Activated CD8-positive, alpha-beta memory T cell treated with anti-CD3 and anti-CD28 coated beads for 1 hour (primary cell): ENCODE data around the gene UST.
"Not testable (repeated sequence)": the region's sequence is repeated elsewhere in the genome, so short reads cannot be mapped to it uniquely, and the experiment has no call there.

Experiments used
- DNase-seq, 2 donors: peaks; one replicate each; pipeline ENCODE4 v3.0.0-alpha.2; 2020; ENCODE audit warnings: low read depth in 1 of 2; ENCODE audit errors: extremely low read depth in 1 of 2

Gene UST

DNA sequence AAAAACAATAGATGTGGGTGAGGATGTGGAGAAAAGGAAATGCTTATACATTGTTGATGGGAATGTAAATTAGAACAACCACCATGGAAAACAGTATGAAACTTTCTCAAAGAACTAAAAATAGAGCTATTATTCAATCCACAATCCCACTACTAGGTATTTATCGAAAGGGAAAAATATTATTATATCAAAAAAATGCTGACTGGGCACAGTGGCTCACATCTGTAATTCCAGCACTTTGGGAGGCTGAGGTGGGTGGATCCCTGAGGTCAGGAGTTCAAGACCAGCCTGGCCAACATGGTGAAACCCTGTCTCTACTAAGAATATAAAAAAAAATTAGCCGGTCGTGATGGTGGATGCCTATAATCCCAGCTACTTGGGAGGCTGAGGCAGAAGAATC, 357.1 kb downstream of the UST start:
- not testable (repeated sequence) for DNase-seq

DNA sequence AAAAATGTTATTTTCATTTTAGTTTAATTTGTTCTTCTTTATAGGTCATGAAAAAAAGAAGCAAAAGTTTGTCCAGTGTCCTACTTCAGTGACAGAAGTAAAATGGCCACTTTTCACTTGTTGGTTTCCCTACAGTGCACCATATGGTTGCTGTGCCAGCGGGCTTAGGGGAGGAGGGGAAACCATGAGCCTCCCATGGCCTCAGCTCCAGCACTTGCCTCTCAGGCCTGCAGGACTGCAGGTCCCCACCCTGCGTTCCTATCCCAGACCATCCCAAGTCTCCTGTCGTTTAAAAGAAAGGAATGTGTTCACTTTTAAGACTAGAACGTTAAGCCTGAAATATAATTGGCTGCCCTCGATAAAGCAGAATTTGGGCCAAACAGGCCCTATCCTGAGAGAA, 360.7 kb downstream of the UST start:
- DNase-seq, result no peak

DNA sequence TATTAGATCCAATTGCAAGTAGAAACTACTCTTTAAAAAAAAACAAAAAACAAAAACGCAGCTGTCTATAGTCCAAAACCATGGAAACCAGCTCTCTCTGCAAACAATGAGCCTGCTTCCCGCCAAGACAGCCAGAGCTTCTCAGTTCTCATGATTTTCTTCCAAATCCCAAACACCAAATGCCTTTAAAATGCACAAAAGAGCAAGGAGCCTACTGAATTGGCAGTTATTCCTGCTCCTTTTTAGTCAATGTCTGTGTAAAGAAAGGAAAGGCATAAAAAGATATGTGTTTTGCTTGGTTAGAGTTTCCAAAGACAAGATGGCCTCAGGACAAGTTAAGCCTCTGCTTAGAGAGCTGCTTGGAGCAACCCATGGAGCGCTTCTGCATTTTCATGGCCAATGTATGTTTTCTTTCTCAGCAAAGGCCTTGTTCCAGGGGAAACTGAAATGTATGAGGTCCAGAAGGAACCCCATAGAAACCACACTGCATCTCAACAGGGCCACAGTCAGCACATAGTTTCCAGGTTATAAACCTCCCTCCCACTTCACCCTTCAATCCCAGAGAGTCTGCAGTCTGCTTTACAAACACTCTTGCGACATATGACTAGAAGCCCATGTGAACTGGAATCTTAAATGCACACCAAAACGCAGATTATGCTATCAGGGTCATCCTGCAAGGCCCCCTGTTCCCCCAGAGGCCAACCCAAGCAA, 361.4 kb downstream of the UST start:
- DNase-seq, result no peak

DNA sequence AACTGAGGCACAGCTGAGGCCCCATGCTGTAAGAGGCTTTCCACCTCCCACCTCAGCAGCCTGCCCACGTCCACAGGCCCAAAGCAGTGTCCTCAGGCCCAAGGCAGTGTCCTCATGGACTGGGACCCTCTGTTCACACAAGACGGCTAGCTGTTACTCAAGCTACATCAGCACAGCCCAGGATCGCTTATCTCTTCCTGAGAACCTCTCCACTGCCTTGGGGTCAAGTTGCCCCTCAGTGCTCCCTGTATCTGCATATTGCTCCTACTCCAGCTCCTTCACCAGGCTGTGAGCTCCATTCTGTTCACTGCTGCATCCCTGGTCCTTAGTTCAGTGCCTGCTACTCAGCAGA, 361.9 kb downstream of the UST start:
- no peak for DNase-seq

DNA sequence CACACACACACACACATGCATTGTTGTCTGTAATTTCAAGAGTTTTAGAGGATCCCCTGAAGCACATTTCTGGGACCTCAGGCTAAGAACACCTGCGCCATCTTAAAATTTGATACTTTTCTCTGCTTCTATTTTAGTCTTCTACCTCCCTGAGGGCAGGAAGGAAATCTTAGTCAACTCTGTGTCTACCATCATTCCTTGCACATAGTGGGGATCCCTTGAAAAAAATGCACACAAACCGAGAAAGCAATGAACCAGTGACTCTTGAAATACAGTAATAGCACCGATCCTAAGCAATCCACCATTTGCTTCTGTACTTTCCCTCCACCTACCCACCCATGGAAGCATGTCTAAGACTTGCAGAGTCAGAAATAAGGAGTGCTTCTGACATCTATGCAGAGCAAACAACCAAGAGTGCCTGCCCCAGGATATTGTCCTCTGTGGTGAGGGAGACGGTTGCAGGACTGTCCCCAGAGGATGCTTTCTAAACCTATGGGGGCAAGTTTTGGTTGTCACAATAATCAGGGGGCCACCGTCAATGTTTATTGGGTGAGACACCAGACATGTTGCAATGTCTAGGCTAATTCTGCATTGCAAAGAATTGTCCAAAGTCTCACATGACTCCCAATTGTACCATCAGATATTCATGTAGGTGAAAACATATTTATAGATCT, 362.7 kb downstream of the UST start:
- DNase-seq, result no peak

DNA sequence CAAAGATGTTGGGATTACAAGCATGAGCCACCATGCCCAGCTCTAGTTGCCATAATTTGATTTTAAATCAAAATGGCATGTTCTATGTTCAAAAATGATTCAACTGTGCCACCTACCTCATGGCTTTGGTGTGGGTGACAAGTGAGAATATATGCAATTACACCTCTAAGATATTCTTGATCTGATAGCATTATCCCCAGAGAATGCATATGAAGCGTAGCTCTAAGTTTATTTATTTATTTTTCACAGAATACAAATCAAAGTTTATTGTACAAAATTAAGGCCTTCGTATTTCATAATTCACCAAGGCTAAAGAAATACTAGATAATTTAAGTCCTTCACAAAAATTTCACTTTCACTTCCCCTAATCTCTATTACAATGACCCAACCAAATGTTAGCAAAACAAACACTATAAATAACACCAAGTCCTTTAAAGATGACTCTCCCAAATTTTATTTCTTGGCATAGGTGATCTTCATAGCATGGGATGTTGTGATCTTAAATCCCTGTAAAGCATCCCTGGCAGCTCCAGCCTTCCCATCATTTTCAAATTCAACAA, 364.8 kb downstream of the UST start:
- DNase-seq, result no peak

DNA sequence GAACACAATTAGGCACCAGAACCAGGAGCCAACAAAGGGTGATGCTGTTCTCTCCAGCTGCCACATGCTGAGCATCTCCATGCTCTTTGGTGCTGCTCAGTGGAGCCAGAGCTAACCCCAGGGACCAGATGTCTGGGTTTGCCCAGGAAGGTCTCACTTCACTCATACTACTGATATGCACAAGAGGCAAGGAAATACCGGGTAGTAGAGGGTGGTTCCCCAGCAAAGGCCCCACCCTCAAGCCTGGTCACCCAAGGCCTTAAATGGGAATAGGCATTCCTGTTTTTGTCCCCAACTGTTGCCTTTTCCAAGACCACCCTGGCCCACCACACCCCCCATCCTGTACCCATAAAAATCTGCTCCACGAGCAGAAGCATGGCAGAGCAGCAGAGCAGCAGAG, 366.1 kb downstream of the UST start:
- no peak for DNase-seq

DNA sequence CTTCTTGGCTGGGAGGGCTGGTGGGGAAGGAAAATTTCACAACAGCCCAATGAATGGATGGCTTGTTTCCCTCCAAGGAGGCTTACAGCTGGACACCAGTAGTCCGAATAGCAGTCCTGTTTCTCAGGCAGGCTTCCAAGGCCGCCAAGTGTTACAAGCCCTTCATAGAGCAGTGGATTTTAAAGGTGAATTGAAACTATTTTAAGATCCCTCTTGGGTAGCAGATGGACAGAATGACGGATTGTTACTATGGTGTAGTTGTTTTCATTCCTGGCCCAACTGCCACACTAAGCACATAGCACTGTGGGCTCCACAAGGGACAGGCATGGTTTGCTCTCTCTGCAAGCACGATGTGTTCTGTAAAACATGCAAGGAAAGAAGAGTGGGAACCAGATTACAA, 367.3 kb downstream of the UST start:
- DNase-seq, result no peak

DNA sequence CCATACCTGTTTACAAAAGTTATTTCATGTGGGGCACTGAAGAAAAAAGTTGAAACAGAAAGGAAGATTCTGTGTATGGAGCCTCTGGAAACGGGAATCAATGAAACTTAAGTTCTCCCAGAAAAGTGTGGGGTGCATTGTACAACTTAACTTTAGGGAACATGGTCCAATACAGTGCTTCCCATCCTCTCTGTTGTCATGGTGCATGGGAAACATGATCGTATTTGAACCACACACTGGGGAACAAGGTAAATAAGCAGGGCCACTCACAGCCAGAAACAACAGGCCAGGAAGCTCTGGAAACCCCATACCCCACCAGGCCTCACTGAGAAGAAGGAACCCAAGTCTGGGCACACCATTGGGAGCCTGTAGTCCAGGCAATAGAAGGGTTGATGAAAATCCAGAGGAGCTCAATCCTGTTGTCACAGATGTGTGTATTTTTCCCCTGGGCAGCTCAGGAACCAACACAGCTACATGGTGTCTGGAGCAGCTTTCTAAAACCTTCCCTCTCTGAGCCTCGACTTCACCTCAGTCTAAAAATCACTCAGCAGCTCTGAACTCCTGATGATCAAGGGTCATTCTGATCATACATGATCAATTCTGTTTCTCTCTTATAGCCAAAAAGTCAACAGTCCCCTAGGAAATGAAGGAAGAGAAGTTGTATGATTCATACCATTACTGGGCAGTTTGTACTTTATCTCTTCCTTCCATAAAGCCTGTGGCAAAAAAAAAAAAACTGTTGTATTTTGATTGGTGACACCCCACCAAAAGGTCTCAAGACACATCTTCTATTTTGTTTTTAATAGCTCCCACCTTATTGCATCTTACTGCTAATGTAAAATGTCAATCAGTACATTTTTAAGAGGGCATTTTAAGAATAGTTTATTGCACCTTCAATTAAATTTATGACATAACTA, 372.2 kb downstream of the UST start:
- no peak for DNase-seq

DNA sequence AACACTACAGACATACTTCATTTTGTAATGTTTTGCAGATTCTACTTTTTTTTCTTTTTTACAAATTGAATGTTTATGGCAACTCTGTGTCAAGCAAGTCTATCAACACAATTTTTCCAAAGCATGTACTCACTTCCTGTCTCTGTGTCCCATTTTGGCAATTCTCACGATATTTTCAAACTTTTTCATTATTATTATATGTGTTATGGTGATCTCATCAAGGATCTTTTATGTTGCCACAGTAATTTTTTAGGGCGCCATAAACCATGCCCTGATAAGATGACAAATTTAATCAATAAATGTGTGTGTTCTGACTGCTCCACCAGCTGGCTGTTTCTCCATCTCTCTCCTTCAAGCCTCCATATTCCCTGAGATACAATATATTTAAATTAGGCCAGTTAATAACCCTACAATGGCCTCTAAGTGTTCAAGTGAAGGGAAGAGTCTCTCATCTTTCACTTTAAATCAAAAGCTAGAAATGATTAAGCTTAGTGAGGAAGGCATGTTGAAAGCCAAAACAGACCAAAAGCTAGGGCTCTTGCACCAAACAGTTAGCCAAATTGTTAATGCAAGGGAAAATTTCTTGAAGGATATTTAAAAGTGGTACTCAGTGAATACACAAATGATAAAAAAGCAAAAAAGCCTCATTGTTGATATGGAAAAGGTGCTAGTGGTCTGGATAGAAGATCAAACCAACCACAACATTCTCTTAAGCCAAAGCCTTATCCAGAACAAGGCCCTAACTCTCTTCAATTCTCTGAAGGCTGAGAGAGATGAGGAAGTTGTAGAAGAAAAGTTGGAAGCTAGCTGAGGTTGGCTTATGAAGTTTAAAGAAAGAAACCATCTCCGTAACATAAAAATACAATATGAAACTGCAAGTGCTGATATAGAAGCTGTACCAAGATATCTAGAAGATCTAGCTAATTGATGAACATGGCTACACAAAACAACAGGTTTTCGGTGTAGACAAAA, 376.3 kb downstream of the UST start:
- no peak for DNase-seq

DNA sequence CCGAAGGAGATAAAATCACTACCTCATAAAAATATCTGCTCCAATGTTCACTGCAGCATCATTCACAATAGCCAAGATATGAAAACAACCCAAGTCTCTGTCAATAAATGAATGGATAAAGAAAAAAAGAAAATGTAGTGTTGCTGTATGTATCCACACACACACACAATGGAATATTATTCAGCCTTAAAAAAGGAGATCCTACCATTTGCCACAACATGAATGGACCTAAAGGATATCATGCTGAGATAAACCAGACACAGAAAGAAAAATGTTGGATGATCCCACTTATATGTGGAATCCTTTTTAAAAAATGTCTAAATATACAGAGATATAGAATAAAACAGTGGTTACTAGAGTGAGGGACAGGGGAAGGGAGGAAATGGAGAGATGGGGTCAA, 378.5 kb downstream of the UST start:
- no peak for DNase-seq
